ENCODE measurements around the gene E2F4.

DNA sequence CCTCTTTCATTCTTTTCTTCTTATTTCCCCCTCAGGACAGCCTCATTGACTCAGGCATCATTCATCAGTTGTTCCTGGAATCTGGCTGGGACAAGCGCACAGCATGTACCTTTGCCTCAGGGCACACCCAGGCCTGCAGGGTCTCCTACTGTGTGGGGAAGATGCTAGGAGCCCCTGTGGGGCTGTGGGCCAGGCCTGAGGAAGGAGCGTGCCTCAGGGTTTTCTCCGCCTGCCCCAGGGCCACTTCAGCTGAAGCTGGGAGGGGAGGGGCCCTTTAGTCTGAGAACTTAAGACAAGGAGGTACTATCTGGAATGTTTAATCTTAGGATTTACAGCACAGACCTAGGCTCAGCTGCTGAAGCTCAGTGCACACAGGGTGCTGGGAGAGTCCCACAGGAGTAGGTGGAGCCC lies 14.9 kb downstream of the E2F4 start:
- TF ChIP-seq POLR2A (IDR thresholded peaks at IDR 0.05): no peak
- TF ChIP-seq, protein P1, sequence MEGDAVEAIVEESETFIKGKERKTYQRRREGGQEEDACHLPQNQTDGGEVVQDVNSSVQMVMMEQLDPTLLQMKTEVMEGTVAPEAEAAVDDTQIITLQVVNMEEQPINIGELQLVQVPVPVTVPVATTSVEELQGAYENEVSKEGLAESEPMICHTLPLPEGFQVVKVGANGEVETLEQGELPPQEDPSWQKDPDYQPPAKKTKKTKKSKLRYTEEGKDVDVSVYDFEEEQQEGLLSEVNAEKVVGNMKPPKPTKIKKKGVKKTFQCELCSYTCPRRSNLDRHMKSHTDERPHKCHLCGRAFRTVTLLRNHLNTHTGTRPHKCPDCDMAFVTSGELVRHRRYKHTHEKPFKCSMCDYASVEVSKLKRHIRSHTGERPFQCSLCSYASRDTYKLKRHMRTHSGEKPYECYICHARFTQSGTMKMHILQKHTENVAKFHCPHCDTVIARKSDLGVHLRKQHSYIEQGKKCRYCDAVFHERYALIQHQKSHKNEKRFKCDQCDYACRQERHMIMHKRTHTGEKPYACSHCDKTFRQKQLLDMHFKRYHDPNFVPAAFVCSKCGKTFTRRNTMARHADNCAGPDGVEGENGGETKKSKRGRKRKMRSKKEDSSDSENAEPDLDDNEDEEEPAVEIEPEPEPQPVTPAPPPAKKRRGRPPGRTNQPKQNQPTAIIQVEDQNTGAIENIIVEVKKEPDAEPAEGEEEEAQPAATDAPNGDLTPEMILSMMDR (IDR thresholded peaks at IDR 0.05): no peak
